ENCODE results near the gene NDUFV3. TPM values are rescaled to one million over a fixed set of nuclear protein-coding genes. Genes with fewer than 3 reads are reported as not detected.

NDUFV3 gene
- polyA plus RNA-seq, 4 donors = 35.4 to 39.2 (median 37.7) TPM

Other genes with a start within 250 kb of the NDUFV3 start
- gene PDE9A, start 239.7 kb upstream of the NDUFV3 start, polyA plus RNA-seq (ENCODE audit: insufficient read length in 4 of 4) = 10 to 100 TPM; 36.2 to 41.7 (median 37.7) TPM
- gene WDR4, start 13.8 kb upstream of the NDUFV3 start, polyA plus RNA-seq (ENCODE audit: insufficient read length in 4 of 4) = 10 to 100 TPM in 1 of 4 donors, 1 to 10 TPM in 3; 8.7 to 13.8 (median 9.6) TPM
- under 1 TPM; 0.27 to 0.59 (median 0.29) TPM for gene ERVH48-1, start 32.3 kb downstream of the NDUFV3 start, polyA plus RNA-seq (ENCODE audit: insufficient read length in 4 of 4)
- gene PKNOX1, start 81.3 kb downstream of the NDUFV3 start, polyA plus RNA-seq (ENCODE audit: insufficient read length in 4 of 4) = 10 to 100 TPM; 24.9 to 28.6 (median 25.9) TPM
- gene CBS, start 182.5 kb downstream of the NDUFV3 start, polyA plus RNA-seq (ENCODE audit: insufficient read length in 4 of 4) = 10 to 100 TPM; 21.9 to 48.3 (median 39.2) TPM
- gene U2AF1, start 214.3 kb downstream of the NDUFV3 start, polyA plus RNA-seq (ENCODE audit: insufficient read length in 4 of 4) = 10 to 100 TPM; 27.4 to 56.3 (median 38.6) TPM